HCT116 (cell line): ENCODE measurements around the gene FOXF2.

Experiments used
- CEBPB ChIP-seq: IDR thresholded peaks from 2 replicates; pipeline ENCODE4 v1.6.1; 2012; ENCODE audit warnings: low read depth
- EZH2 ChIP-seq: fragments of 200-600 bp; sonication (generic); IDR thresholded peaks from 2 replicates; pipeline ENCODE4 v1.6.1; 2017; ENCODE audit warnings: antibody characterized with exemption, mixed run types
- POLR2A ChIP-seq: IDR thresholded peaks from 2 replicates; pipeline ENCODE4 v1.7.0; 2011; ENCODE audit warnings: borderline replicate concordance; ENCODE audit not compliant: insufficient read depth, insufficient read length; ENCODE audit errors: extremely low read depth
- POLR2AphosphoS5 ChIP-seq: IDR thresholded peaks from 2 replicates; pipeline ENCODE4 v1.6.1; 2011; ENCODE audit warnings: mild to moderate bottlenecking, low read depth, low read length, moderate library complexity
- SRF ChIP-seq: IDR thresholded peaks from 2 replicates; pipeline ENCODE4 v1.6.1; 2012; ENCODE audit warnings: low read depth
- ZFX ChIP-seq: fragments of 450-650 bp; IDR thresholded peaks from 2 replicates; pipeline ENCODE4 v1.6.1; 2017
- TF ChIP-seq, protein P1 (sequence below): IDR thresholded peaks from 2 replicates; pipeline ENCODE4 v1.6.1; 2012
- TF ChIP-seq, protein P2 (sequence below), 3 experiments: fragments of 200-600 bp in 1 of 3; sonication (generic) in 1 of 3; IDR thresholded peaks in 2 of 3; conservative IDR thresholded peaks in 1 of 3; 2 replicates each; pipeline ENCODE4 v1.5.1; 2012 to 2017; ENCODE audit warnings: low read depth in 2 of 3, low read length in 2 of 3, antibody characterized with exemption in 1 of 3, borderline replicate concordance in 1 of 3, control low read depth in 1 of 3, mild to moderate bottlenecking in 1 of 3, mixed read lengths in 1 of 3, mixed run types in 1 of 3, moderate library complexity in 1 of 3; ENCODE audit not compliant: insufficient read depth in 1 of 3
- TF ChIP-seq, protein P3 (sequence below): IDR thresholded peaks from 2 replicates; pipeline ENCODE4 v1.6.1; 2012; ENCODE audit warnings: low read depth

DNA sequence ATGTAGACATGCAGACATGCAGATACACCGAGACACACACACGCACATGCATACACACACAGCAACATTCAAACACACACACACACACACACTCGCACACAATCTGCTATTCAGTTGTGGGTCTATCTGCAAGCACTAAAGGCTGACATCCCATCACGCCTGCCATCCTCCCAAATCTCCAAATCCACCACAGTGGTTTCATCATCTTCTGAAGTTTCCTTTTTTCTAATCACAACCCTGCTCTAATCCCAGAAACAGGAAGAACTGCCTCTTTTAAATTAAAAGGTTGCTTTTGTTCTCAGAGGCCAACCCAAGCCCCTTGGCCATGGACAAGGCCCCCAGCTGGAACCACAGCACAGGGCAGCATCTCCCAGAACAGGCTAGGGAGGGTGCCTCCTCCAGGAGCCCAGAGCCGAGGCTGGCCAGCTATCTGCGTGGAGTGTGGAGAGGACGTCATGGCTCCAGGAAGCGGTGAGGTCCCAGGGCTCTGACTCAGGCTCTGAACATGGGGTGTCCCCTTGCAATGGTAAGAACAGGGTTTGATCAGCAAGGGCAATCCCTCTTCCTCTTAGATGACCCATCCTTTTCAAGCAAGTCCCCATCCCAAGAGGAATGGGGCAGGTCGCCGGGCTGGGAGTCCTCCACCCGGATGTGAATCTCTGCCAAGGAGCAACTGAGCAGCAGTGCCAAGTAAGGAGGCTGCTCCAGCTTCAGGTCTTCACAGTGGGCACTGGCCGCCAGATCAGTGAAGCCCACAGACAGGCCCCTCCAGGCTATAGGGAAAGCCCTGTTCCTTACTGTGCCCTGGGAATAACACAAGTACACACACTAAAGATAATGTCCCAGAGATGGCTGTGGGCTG lies 14.7 kb downstream of the FOXF2 start:
- TF ChIP-seq, protein P1, sequence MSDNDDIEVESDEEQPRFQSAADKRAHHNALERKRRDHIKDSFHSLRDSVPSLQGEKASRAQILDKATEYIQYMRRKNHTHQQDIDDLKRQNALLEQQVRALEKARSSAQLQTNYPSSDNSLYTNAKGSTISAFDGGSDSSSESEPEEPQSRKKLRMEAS = no peak
- TF ChIP-seq CEBPB (no peak), POLR2AphosphoS5 (no peak), SRF (no peak), EZH2 (no peak), POLR2A (no peak), ZFX (no peak)
- TF ChIP-seq, protein P2, sequence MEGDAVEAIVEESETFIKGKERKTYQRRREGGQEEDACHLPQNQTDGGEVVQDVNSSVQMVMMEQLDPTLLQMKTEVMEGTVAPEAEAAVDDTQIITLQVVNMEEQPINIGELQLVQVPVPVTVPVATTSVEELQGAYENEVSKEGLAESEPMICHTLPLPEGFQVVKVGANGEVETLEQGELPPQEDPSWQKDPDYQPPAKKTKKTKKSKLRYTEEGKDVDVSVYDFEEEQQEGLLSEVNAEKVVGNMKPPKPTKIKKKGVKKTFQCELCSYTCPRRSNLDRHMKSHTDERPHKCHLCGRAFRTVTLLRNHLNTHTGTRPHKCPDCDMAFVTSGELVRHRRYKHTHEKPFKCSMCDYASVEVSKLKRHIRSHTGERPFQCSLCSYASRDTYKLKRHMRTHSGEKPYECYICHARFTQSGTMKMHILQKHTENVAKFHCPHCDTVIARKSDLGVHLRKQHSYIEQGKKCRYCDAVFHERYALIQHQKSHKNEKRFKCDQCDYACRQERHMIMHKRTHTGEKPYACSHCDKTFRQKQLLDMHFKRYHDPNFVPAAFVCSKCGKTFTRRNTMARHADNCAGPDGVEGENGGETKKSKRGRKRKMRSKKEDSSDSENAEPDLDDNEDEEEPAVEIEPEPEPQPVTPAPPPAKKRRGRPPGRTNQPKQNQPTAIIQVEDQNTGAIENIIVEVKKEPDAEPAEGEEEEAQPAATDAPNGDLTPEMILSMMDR (IDR thresholded peaks at IDR 0.05 in 2 of 3, conservative IDR thresholded peaks at IDR 0.05 in 1 of 3; ENCODE audit: borderline replicate concordance in 1 of 3, insufficient read depth in 1 of 3, low read depth in 2 of 3, low read length in 2 of 3) = no peak
- TF ChIP-seq, protein P3, sequence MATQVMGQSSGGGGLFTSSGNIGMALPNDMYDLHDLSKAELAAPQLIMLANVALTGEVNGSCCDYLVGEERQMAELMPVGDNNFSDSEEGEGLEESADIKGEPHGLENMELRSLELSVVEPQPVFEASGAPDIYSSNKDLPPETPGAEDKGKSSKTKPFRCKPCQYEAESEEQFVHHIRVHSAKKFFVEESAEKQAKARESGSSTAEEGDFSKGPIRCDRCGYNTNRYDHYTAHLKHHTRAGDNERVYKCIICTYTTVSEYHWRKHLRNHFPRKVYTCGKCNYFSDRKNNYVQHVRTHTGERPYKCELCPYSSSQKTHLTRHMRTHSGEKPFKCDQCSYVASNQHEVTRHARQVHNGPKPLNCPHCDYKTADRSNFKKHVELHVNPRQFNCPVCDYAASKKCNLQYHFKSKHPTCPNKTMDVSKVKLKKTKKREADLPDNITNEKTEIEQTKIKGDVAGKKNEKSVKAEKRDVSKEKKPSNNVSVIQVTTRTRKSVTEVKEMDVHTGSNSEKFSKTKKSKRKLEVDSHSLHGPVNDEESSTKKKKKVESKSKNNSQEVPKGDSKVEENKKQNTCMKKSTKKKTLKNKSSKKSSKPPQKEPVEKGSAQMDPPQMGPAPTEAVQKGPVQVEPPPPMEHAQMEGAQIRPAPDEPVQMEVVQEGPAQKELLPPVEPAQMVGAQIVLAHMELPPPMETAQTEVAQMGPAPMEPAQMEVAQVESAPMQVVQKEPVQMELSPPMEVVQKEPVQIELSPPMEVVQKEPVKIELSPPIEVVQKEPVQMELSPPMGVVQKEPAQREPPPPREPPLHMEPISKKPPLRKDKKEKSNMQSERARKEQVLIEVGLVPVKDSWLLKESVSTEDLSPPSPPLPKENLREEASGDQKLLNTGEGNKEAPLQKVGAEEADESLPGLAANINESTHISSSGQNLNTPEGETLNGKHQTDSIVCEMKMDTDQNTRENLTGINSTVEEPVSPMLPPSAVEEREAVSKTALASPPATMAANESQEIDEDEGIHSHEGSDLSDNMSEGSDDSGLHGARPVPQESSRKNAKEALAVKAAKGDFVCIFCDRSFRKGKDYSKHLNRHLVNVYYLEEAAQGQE = no peak
